HG02852 (cell line): ENCODE measurements around the gene UVSSA.

Experiments used
- ATAC-seq: cut with Tn5 transposase; IDR thresholded peaks from one replicate; pipeline ENCODE4 v1.9.1; 2021; ENCODE audit warnings: mild to moderate bottlenecking, moderate library complexity; ENCODE audit not compliant: unreplicated experiment

The UVSSA gene

DNA sequence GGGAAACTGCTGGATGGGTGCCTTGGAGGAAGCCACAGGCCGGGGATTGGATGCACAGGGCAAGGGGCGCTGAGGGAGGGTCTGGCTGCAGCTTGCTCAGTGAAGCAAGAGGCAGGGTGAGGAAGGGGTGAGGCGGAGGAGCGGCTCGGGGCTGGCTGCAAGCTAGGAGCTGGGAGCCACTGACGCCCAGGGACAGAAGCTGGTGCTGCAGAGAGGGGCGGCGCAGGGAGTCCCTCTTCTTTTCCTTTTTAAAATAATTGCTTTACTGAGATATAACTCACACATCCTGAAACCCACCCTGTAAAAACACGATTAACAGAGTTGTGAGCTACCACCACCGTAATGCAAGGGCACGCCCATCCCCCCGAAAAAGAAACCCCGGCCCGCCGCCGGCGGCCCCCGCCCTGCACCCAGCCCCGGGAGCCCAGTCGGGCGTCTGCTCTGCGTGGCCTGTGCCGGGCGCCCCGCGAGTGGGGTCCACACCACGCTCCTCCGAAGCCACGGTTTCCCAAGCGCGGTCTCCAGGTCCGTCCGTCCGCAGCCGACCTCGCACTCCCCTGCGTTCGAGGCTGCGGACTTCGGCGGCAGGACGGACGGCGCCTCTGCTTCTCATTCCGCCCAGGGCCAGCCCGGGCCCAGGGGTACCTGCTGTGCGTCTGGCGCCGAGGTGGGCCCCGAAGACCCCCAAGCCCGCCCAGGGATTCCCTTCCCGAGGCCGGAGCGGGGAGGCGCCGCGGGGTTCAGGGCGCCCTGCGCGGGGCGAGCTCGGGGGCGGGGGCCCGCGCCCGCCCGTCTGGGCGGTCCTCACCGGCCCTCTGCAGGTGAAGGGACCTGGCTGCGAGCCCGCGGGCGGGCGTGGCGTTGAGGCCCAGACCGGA, 866 bp upstream of the UVSSA start:
- ATAC-seq: peak; percentile 28

DNA sequence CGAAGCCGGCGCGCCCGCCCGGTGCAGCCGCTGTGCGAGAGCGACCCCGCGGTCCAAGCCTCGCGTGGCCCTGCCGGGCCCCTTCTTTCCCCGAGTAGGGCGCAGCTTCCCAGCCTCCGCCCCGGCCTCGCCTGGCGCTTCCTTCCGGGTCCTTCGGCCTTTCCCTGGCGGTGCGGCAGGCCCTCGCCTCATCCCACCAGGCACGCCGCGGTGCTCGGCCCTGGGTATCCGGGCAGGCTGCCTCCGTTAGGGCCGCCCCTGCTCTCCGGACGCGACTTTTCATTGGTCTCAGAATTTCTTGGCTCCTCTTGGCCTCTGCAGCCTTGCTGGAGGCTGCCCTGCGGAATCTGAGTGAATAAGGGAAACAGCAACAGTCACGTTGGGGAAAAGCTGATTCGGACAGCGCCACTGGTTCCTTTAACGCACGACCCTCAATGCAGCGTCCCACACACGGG, 429 bp downstream of the UVSSA start:
- ATAC-seq: peak; percentile 26

DNA sequence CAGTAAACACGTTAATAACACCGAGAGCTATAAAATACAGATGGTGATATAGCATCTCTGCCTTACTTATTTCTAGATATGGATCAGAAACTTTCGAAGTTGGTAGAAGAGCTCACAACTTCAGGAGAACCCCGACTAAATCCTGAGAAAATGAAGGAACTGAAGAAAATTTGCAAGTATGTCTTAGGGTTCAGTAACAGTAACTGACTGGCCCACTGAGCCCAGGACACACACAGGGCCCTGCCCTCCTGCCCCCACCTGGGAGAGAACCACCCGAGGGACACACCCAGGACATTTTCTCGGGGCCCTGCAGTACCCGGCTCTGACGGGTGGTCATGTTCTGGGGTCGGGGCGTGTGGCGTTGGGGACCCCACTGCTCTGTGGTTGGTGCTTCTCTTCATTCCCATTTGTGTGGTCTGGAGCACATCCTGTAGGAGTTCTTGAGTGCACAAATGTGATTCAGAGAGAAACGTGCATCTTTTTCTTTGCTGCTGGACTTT, 1.1 kb downstream of the UVSSA start:
- ATAC-seq: no peak

GRCh38 chr4:1348746-1349145, 1.7 kb downstream of the UVSSA start:
- ATAC-seq: no peak

DNA sequence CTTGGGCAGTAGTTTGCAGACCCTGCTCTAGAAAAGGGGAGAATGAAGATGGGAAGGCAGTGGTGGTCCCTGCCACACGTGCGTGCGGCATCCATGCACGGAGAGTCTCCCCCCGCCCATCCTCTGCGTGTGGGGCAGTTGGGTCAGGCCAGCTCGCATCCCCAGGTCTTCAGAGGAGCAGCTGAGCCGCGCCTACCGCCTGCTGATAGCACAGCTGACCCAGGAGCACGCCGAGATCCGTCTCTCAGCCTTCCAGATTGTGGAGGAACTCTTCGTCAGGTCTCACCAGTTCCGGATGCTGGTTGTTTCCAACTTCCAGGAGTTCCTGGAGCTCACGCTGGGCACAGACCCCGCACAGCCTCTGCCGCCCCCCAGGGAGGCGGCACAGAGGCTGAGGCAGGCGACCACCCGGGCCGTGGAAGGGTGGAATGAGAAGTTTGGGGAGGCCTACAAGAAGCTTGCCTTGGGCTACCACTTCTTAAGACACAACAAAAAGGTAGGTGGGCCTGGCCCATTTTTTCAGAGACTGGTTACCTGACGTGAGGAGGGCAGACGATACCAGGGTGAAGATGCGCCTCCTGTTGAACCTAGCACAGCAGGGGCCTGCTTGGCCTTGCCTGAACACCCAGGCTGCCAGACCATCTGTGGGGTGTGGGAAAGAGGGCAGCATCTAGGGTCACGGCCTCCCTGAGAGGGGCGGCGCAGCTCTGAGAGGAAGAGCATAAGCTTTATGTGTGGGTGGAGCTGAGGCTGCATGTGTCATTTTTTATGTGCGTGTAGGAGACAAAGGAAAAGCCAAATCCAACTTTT, 2.6 kb downstream of the UVSSA start:
- ATAC-seq: no peak

- ATAC-seq: no peak
Measured at GRCh38 chr4:1350169-1350520, 3.1 kb downstream of the UVSSA start.

DNA sequence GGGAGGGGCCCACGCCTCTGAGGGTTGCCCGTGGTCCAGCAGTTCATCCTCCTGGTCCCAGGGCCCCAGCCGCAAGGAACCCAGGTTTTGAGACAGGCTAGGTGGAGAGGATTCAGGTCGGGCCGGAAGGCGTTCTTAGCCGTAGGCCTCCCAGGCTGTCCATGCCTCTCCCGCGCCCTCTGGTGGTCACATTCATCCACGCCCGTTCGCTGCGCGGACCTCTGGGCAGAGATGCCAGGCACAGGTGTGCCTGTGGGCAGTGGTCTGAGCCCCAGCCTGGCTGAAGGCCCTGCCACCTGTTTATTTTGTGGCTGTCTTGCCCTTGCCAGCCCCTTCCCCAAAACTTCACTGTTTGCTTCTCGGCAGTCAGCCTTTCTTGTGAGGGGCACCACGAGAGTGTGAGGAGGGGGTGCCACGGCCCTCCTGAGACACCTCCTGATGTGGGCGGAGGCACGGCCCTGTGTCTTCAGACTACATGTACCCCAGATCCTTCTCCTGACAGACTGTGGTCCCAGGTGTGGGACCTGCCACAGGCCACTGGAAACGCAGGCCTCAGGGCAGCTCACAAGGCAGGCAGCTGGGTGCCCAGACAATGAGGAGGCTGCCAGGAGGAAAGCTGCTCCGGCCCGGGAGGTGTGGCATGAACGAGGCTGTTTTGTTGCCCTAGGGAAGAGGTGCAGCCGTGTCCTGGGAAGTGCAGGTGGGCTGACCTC, 5.0 kb downstream of the UVSSA start:
- ATAC-seq: no peak

DNA sequence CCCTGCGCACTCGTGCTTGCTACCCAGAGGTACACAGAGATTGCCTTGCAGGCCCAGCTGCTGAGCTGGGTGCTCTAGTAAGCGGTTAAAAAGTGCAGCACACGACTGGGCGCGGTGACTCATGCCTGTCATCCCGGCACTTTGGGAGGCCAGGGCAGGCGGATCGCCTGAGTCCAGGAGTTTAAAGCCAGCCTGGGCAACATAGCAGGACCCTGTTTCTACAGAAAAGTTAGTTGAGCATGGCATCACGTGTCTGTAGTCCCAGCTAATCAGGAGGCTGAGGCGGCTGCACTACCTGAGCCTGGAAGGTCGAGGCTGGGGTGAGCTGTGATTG, 5.5 kb downstream of the UVSSA start:
- no peak for ATAC-seq

- no peak for ATAC-seq
Measured at GRCh38 chr4:1353186-1354055, 6.4 kb downstream of the UVSSA start.

DNA sequence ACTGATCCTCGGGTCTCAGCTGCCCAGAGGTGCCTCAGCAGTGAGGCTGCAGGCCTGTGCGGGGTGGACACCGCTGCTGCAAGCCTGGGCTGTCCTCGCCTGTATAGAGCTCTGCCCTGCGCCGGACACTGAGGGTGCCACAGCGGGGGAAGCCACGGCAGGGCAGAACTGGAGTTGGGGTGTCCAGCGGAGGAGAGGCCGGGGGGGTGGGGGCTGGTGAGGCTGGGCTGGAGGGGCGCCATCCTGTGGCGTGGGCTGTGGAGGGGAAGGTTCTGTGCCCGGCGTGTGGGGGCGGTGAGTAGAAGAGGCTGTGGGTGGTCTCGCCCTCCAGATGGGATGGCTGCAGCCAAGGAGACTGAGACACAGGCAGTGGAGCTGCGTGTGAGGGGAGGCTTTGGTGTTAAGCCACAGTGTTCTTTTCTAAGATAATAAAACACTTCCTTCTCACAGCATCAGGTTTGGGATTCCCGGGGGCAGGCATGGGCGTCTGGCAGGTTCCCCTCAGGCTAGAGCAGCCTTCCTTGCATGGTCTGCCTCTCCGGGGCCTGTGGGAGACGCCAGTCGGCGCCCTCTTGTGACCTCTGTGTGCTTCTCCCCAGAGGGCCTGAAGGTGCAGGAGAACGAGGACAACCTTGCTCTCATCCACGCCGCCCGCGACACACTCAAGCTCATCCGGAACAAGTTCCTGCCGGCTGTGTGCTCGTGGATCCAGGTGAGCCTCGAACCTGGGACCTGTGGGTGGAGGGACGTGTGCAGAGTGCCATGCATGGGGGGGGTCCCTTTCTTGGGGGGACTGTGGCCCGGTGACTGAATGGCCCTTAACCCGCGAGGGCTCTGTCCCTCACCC, 7.4 kb downstream of the UVSSA start:
- ATAC-seq: no peak

GRCh38 chr4:1354983-1355275, 7.9 kb downstream of the UVSSA start:
- ATAC-seq: no peak

DNA sequence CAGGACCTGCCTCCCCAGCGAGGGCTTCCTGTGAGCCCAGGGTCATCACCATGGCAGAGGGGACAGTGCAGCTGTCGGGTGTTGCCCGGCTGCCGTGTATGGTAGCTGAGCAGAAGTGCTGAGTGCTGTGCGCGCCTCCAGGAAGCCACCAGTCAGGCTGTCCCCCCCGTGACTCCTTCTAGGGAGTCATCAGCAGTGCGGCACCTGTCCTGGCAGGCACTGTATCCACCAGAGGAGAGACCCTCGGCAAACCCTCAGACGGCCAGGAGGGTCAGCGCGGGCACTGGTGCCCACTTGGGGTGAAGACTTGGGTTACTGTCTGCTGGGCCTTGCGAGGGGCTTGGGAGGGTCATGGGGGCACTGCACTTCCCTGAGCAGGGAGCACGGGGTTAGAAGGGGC, 8.4 kb downstream of the UVSSA start:
- no peak for ATAC-seq

- ATAC-seq: no peak
Measured at GRCh38 chr4:1356181-1356998, 9.4 kb downstream of the UVSSA start.

DNA sequence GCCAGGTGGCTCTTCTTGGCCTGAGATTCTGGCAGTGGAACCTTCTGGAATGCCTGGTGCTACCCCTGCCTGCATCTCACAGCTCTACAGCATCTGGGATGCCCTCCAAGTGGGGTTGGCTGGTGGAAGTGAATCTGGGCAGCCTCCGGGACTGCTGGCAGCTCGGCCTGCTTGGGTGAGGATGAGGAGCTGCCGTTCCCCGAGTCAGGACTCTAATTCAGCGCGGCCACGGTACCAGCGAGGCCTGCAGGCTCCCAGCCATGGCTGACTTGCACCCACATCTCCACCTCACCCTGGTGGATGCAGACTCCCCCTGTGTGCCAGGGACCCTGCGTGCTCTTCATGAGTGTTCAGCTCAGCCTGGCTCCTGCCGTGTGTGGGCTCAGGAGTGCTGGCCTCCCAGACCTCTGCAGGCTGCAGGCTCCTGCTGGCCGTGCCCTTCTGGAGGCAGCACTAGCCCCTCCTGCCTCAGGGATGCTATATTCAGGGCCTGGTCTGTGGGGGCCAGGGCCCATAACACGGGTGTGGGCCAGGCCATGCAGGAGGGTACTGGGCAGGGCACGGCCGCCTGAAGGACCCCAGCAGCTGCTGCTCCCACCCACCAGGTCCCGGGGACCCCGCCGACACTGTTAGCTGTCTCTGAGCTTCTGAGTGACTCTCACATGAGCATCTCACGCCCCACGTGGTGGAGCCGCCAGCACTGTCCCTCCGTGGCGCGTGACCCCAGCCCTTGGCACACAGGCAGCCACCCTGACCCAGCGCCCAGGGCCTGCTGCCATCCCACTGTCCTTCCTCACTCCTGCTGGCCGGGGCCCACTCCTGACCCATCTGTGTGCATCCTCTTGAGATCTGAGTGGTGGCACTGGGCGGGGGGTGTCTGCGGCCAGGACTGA, 10.6 kb downstream of the UVSSA start:
- ATAC-seq: no peak

DNA sequence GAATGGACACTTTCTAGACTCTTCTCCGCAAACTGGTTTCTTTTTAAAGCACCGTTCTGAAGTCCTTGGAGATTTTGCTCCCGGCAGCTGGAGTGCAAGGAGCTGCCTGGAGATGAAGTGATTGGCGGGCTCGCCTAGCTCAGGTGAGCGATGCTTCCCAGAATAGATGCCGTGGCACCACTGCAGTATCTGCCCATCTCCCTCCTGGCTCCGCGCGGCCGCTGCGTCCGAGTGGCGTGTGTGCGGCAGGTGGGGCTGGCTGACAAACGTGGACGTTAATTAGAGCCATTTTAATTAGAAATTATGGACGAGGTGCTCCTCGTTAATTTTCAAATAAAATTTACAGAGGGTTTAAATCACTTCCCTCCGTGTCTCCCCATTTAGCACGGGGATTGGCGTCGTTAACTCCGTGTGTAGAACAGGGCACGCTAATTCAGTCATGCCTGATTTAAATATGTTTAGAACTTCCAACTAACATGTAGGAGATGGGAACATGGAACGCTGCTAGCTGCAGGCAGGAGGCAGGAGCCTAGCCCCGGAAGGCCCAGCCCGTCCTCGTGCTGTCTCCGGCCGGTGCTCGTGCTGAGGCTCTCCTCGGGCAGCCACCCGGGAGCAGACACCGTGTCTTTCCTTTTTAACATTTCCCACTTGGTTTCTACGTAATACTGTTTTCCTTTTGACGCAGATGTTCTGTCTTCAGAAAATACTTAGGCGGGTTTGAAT, 11.6 kb downstream of the UVSSA start:
- no peak for ATAC-seq

DNA sequence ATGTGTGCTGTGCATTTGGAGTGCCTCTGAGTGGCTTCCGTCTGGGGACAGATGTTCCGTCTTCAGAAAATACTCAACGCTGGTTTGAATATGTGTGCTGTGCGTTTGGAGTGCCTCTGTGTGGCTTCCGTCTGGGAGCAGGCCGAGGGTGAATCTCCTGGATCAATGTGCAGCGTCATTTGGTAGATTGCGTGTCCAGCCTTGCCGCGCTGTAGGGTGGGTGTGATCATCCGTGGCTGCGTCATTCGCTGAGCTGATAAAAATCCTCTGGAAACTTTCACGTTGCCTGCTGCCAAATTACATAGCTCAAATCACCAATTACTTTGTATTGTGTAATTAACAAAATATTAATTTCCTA, 12.1 kb downstream of the UVSSA start:
- no peak for ATAC-seq

DNA sequence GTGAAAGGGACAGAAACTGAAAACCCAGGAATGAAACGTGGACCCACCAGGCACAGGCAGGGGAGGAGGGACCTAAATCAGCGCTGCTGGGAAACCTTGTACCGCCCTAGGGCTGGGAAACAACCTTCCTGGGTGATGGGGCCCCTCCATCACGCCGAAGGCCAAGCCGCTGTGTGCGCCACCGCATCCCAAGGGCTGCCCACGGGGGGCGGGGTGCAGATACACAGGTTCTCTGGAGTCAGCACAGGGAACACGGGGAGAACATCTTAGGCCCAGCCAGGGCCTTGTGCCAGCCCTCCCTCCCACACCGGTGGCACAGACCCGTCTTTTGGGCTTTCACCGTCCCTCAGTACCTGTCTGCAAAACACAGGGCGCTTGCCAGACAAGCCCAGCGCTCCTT, 13.0 kb downstream of the UVSSA start:
- no peak for ATAC-seq
